ENCODE results near the gene FAM234A. TPM values are rescaled to one million over a fixed set of nuclear protein-coding genes. Genes with fewer than 3 reads are reported as not detected.

The FAM234A gene
- total RNA-seq, 2 donors from 2014 or later = 3.8 to 11.5 TPM

DNA sequence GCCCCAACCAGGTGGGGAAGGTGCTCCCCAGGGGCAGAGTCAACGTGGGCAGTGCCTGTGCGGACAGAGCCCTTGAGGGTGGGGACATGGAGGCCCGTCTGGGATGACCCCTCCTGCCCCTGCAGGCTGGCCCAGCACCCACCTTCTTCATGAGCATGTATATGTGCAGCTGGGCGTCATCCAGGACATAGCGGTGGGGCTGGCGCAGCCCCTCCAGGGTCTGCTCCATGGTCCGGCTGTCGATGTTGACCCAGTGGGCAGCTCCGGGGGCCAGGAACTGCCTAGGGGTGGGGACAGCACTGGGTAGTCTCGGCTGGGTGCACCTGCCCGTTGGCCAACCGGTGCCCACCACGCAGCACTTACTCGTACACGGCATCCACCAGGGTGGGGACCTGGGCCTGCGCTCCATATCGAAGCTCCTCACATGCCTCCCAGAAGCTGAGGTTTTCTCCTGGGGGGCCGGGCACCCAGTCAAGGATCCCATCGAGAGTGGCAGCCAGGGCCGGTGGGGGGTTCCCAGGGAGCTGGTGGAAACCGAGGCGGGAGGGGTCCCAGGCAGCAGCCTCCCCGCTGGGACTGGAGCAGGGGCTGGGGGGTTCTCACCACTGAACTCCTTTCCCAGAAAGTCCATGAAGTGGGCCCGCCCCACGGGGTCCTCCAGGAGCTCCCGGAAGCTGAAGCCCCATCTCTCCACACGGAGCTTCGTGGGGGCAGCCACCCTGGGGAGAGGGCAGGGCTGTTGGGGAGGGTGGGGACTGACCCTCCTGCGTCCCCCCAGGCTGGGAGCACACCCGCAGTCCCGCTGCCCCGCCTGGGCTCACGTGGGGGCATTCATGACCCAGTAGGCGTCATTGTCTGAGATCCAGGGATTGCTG is 36.0 kb downstream of the FAM234A start:
- H3K27ac Mint-ChIP-seq = no peak overlapping the region
- peaks cover 0 to 6% of the 10 kb centered on the region in 2 donors for H3K9me3 Mint-ChIP-seq
- DNase-seq (ENCODE audit: low spot score in 2 of 2) (no peak), ATAC-seq (no peak)
- H3K36me3 Mint-ChIP-seq = no peaks in the 10 kb centered on the region

DNA sequence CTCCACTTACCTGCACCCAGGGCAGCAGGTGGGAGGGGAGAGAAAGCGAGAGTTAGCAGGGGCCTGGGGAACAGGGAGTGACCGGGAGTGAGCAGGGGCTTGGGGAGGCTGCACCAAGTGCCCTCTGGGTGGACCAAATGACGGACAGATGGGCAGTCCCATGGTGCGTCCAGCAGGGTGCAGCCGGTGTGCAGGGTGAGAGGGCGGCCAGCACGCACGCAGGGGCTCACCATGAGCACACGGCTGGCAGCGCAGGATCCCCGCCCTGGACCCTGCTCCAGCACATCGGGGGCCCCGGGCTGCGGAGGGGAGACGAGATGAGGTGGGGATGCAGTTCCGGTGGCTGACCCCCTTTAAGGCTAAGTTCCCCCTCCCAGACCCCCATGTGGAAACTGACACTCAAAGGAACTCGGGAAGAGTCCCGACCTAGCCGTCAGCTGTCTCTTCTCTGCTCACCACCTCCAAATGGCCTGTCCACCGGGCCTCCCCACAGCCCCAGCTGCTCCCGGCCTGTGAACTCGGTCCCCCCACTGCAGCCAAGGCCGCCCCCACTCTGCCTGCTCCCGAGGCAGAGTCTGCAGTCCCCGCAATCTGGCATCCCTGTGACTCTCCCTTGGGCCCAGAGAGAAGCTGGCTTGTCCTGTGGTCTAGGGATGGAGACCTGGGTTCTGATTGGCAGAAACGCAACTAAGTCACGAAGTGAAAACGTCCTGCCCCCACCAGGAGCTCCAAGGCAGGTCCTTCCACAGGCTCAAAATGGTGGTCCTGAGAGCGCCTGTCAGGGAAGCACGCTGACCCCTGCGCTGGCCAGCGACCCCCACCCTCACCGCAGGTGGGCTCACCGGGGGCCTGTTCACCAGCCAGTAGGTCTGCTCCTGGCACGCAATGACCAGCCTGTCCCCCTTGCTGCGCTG is 38.3 kb downstream of the FAM234A start:
- DNase-seq (ENCODE audit: low spot score in 2 of 2) = no peak
- Mint-ChIP-seq H3K9me3 (peaks cover 0 to 2% of the 10 kb centered on the region in 2 donors), H3K36me3 (no peaks in the 10 kb centered on the region), H3K27ac (no peak overlapping the region)
- no peak for ATAC-seq

DNA sequence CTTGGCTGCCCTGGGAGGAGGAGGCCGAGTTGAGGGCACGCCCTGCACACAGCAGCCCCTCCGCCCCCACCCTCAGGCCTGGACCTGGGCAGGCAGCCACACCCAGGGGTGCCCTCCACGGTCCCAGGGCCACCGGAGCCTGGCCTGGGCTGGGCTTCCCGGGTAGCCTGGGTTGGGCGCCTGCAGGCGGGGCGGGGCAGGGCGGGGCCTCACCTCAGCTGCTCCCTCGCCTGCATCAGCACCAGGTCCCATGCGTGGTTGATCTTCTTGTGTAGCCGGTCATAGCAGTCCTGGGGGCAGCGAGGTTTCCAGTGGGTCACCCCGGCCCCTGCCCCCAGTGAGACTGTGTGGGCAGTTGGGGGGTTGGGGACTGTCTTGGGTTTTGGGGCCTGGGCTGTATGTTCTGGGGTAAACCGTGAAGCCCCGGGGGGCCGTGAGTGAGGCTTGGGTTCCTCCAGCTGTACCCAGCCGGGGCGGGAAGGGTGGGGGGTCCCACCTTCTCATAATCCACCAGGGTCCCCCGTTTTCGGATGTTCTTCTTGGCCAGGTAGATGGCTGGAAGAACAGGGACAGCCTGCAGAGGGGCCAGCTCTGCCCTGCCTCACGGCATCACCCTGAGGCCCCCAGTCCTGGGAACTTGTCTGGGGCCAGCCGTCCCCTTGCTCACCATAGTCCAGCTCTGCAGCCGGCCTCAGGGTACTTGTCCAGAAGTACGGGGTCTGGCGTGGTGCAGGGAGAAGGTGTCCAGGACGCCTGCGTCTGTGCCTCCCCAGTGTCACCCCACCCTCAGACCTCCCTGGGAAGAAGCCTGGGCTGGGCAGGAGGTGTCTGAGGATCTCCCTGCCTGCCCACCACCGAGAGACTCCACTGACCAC is 39.2 kb downstream of the FAM234A start:
- no peaks in the 10 kb centered on the region for H3K9me3 Mint-ChIP-seq
- ATAC-seq (no peak), DNase-seq (ENCODE audit: low spot score in 2 of 2) (no peak)
- H3K27ac Mint-ChIP-seq = no peak overlapping the region
- no peaks in the 10 kb centered on the region for H3K36me3 Mint-ChIP-seq

DNA sequence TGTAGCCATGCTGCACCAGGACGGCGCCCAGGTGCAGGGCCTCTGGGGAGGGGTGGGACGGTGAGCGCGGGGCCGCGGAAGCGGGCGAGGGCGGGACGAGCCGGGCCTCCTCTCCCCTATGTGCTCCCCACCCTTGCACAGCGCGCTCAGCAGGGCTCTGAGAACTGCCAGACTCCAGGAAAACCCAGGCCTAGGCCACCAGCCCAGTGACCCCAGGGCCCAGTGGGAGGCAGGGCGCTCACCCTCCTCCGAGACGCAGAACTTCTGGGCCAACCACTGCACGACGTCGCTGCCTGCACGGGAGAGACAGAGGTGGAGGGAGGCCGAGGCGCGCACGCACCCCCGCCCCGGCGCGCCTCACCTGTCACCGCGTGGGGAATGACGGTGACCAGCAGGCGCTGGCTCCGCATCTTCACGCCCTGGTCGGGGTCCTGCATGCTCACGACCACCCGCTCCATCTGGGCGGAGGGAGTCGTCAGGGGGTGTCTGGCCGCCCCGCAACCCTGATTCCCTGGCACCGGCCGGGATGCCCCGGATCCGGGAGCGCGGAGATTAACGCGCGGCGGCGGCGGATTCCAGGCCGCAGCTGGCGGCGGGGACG is 40.5 kb downstream of the FAM234A start:
- no peaks in the 10 kb centered on the region for H3K36me3 Mint-ChIP-seq
- no peaks in the 10 kb centered on the region for H3K9me3 Mint-ChIP-seq
- H3K27ac Mint-ChIP-seq = no peak overlapping the region
- peak in 1 of 2 donors; percentile 38 for ATAC-seq
- peak in 1 of 2 donors; percentile 26 for DNase-seq (ENCODE audit: low spot score in 2 of 2)

DNA sequence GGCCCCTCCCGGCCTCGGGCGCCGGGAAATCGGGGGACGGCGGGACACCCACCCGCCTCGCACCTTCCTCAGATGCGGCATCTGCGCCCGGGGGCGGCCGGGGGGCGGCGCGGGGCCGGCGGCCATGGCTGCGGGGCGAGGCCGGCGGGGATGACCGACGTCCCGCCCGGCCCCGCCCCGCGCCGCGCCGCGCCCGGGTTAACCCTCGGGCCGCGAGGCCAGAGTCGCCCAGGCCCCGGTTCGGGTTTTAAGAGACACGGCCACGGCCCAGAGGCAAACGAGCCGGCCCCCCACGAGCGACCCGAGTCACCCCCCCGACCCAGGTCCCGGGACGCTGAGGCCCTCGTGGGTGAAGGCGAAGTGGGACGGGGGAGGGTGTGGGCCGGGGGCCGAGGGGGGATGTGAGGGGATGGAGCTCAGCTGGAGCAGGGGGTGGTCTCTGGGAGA is 41.2 kb downstream of the FAM234A start, which contains the start of gene RGS11:
Gene RGS11 (minus strand): TSS at position 159 of the 447 bp plus-strand sequence. CDS start 33 bp downstream, at position 126.
- DNase-seq (ENCODE audit: low spot score in 2 of 2) (no peak), ATAC-seq (no peak)
- no peak within 1 kb of the TSS for H3K27ac Mint-ChIP-seq
- no peaks in the 10 kb centered on the region for H3K9me3 Mint-ChIP-seq
- H3K36me3 Mint-ChIP-seq = no peaks in the 10 kb centered on the region

DNA sequence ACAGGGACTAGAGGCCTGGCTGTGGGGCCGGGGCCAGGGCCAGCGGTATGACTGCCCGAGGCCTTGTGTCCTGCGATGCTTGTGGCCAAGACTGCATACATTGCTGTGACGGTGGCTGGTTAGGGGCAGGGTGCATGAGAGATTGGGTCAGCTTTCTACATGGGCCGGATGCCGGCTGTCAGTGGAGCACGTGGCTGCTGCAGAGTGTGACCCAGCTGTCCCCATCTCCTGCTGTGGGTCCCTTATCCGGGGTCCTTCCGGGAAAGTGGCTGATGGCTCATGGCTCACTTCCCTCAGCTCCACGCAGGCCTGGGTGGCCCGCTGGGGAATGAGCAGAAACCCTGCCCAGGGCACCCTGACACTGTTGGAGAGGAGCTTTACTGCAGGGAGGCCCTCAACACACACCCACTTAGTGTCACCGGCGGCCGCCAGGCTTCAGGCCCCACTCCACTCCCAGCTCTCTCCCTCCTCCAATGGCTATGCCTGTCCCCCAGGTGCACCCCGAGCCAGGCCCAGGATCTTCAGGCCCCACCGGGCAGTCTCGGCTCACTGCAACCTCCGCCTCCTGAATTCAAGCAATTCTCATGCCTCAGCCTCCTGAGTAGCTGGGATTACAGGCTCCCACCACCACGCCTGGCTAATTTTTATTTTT is 41.9 kb downstream of the FAM234A start:
- no peak overlapping the region for H3K27ac Mint-ChIP-seq
- no peaks in the 10 kb centered on the region for H3K36me3 Mint-ChIP-seq
- no peak for ATAC-seq
- H3K9me3 Mint-ChIP-seq = no peaks in the 10 kb centered on the region
- DNase-seq (ENCODE audit: low spot score in 2 of 2) = no peak

DNA sequence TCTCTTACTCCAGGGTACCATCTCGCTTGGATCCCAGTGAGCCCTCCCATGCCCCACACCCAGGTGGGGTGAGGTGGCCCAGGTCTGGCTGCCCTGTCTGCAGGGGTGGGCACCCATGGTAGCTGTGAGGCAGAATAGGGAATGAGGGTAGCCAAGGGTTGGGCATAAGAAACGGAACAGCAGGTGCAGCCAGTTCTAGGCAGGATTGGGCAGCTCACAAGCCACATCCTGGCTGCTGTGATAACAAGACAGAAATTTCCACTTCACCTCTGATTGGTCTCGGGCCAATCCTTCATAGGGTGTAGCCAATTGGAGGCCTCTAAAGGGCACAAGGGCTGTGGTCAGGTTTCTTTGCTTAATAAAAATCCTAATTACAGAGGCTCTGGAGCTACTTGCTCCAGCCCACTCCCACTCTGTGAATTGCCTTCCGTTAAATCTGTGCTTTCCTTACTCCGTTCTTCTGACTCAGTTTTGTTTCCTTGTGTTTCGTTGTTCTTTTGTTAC is 44.3 kb downstream of the FAM234A start:
- H3K36me3 Mint-ChIP-seq = no peaks in the 10 kb centered on the region

DNA sequence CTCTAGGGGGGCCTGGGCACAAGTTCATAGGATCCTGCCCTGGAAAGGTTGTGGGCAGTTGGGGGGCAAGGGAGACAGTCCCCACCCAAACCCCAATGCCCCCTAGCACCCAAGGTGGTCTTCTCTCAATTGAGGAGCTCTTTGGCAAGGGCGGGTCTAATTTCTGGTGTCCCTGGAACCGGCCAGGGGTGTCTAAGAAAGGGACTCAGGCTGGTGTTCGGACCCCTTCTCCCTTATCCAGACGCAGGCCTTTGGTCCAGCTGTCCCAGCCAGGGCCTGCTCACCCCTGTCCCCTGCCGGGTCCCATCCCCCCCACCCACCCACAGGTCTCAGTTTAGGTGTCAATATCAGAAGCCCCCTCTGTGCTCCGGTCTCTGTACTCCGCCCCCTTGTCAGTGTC is 44.9 kb downstream of the FAM234A start:
- Mint-ChIP-seq H3K27ac (no peak overlapping the region), H3K36me3 (no peaks in the 10 kb centered on the region), H3K9me3 (no peaks in the 10 kb centered on the region)
- ATAC-seq = no peak
- DNase-seq (ENCODE audit: low spot score in 2 of 2) = no peak

More for the DNA sequence above, 44.3 kb downstream of the FAM234A start:
- no peak overlapping the region for H3K27ac Mint-ChIP-seq
- DNase-seq (ENCODE audit: low spot score in 2 of 2) (no peak), ATAC-seq (peak; percentile 42 to 62)
- no peaks in the 10 kb centered on the region for H3K9me3 Mint-ChIP-seq

DNA sequence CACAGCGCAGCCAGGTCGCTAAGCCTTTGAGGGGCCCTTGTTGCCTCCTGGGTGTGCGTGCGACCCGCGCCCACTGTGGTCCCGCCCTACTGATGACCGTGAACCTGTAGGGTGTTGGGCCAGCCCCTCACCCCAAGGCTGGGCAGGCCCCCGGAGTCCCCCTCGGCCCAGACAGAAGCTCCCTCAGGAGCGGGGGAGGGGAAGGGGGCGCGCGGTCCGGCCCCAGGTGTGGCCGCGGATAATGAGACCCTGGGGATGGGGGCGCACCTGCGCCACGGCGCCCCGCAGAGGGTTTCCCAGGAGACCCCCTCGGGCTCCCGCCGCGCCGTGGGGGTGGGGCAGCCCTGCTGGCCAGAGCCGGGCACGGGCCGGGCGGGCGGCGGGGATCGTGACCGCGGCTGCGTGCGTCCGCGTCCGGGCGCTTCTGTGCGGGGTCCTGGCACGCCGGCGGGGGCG is 45.4 kb downstream of the FAM234A start:
- H3K27ac Mint-ChIP-seq = no peak overlapping the region
- no peaks in the 10 kb centered on the region for H3K36me3 Mint-ChIP-seq
- ATAC-seq (no peak), DNase-seq (ENCODE audit: low spot score in 2 of 2) (no peak)
- no peaks in the 10 kb centered on the region for H3K9me3 Mint-ChIP-seq

DNA sequence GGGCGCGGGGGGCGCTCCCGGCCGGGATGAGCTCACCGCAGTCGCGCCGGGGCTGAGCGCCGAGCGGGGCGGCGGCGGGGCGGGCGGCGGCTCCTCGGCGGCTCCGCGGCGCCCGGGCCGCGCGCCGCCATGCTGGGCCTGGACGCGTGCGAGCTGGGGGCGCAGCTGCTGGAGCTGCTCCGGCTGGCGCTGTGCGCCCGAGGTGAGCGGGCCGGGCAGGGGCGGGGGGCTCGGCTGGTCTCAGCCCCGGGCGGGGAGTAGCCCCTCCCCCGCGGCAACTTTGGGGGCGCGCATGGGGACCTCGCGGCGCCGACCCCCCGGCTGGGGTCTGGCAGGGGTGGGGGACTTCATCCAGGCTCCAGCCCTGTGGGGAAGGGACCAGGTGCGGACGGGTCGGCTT is 45.9 kb downstream of the FAM234A start, which contains the start of gene ARHGDIG:
Gene ARHGDIG (plus strand): TSS at position 40 of the 400 bp plus-strand sequence. CDS start 90 bp downstream, at position 130.
- DNase-seq (ENCODE audit: low spot score in 2 of 2) (no peak), ATAC-seq (peak in 1 of 2 donors; percentile 23)
- Mint-ChIP-seq H3K36me3 (no peaks in the 10 kb centered on the region), H3K9me3 (no peaks in the 10 kb centered on the region), H3K27ac (no peak within 1 kb of the TSS)

DNA sequence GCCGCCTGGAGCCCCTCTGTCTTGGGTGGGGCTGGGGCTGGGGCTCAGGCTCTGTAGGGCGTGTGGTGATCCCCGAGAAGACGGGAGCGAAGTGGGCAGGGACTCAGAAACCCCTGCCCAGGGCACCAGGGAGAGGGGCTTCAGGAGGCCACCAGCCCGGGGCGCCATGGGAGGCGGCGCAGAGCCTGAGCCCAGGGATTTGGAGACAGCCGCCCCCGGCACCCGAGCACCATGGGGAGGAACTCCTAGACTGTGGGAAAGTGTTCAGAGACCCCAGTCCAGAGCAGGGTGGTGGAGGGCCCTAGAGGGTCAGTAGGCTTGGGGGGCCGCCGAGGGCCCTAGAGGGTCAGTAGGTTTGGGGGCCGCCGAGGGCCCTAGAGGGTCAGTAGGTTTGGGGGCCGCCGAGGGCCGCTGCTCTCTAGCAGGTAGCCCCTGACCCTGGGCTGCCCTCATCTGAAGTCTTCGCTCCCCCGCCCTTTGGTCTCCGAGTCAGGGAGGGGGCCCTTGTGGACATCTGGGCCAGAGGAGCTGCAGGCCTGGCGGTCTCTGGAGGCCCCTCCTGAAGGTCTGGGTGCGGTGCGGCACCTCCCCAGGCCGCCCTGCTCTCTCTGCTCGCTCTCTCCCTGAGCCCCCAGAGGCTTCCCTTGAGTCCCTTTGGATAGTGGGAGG is 46.5 kb downstream of the FAM234A start:
- H3K27ac Mint-ChIP-seq = no peak overlapping the region
- DNase-seq (ENCODE audit: low spot score in 2 of 2) (no peak), ATAC-seq (no peak)
- no peaks in the 10 kb centered on the region for H3K9me3 Mint-ChIP-seq
- no peaks in the 10 kb centered on the region for H3K36me3 Mint-ChIP-seq

DNA sequence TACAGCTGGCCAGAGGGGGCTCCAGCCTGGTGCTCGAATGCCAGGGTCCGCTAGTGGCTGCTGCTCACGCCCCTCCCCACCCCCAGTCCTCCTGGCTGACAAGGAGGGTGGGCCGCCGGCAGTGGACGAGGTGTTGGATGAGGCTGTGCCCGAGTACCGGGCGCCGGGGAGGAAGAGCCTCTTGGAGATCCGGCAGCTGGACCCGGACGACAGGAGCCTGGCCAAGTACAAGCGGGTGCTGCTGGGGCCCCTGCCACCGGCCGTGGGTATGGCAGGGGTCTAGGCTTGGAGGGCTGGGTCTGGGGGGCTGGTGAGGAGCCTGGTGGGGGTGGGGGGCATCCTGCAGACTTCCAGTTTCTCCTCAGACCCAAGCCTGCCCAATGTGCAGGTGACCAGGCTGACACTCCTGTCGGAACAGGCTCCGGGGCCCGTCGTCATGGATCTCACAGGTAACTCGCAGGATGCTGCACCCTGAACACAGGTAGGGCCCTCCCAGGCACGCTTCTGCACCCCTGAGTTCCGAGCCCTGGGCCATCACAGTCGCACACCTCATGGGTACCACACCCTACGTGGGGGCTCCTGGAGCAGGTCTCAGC is 47.1 kb downstream of the FAM234A start:
- Mint-ChIP-seq H3K27ac (no peak overlapping the region), H3K9me3 (no peaks in the 10 kb centered on the region), H3K36me3 (no peaks in the 10 kb centered on the region)
- no peak for ATAC-seq
- no peak for DNase-seq (ENCODE audit: low spot score in 2 of 2)

DNA sequence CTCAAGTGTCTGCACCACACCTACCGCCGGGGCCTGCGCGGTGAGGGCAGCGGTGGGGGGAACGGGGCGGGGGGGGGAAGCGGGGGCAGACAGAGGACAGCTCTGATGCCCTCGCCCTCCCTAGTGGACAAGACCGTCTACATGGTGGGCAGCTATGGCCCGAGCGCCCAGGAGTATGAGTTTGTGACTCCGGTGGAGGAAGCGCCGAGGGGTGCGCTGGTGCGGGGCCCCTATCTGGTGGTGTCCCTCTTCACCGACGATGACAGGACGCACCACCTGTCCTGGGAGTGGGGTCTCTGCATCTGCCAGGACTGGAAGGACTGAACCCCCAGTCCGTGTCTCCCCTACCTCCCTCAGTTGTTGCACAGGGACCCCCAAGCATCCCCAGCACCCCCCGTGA is 47.9 kb downstream of the FAM234A start:
- ATAC-seq = no peak

DNA sequence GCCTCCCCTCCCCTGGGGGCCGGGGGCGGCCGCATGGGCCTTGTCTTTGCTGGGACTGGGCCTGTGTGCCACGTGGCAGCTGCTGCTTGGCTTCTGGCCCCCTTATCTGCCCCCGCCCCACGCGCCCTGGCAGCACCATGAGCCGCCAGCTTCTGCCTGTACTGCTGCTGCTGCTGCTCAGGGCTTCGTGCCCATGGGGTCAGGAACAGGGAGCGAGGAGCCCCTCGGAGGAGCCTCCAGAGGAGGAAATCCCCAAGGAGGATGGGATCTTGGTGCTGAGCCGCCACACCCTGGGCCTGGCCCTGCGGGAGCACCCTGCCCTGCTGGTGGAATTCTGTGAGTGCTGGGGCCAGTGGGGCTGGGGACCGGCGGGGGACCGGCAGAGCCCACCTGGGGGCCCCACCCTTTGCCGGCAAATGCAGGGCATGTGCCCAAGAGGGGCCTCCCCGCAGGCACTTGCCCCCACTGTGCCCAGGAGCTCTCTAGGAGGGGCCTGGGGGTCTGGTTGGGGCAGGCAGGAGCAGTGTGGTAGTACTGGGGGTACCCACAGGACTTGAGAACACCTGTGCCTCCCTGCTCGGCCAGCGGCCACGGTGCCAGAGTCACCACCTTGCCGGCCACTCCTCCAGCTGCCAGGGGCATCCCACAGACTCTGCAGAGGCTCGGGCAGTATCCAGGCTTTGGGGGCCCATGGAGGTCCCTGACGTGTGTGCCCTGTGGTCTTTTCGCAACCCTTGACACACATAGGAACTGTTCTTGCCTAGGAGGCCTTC is 48.6 kb downstream of the FAM234A start, which contains the start of gene PDIA2:
Gene PDIA2 (plus strand): TSS at position 132 of the 773 bp plus-strand sequence. CDS start 6 bp downstream, at position 138.
- H3K36me3 Mint-ChIP-seq = no peaks in the 10 kb centered on the region
- DNase-seq (ENCODE audit: low spot score in 2 of 2) = no peak
- peak in 1 of 2 donors; percentile 5 for ATAC-seq
- H3K27ac Mint-ChIP-seq = no peak within 1 kb of the TSS
- no peaks in the 10 kb centered on the region for H3K9me3 Mint-ChIP-seq

More for the DNA sequence above, 47.9 kb downstream of the FAM234A start:
- DNase-seq (ENCODE audit: low spot score in 2 of 2) = no peak
- no peaks in the 10 kb centered on the region for H3K9me3 Mint-ChIP-seq
- H3K36me3 Mint-ChIP-seq = no peaks in the 10 kb centered on the region
- H3K27ac Mint-ChIP-seq = no peak overlapping the region

Data from activated naive CD4-positive, alpha-beta T cell treated with anti-CD3 and anti-CD28 coated beads, Interleukin-2, amount 50 U/mL, for 72 hours (primary cell).